SK-N-SH (cell line): ENCODE results near the gene NFASC. TPM values are rescaled to one million over a fixed set of nuclear protein-coding genes. Genes with fewer than 3 reads are reported as not detected.

Source experiments
- CTCF ChIA-PET: fragments of 300-600, 350-600 bp; formaldehyde crosslinking; extraction: SDS; loops from one replicate; lab custom pipeline; 2021; lab: Yijun Ruan, JAX
- POLR2A ChIA-PET: fragments of 350-600 bp; sonication (Branson Sonifier 250); formaldehyde crosslinking; extraction: SDS; loops from one replicate; lab custom pipeline; 2020; ENCODE audit warnings: antibody characterized with exemption, inconsistent platforms; lab: Yijun Ruan, JAX
- DNase-seq: peaks from one replicate; pipeline ENCODE4 v3.0.0; 2012
- H2AFZ ChIP-seq: fragments of 200-600 bp; sonication (generic); 2 replicates; pipeline ENCODE4 v1.8.1; 2016; ENCODE audit warnings: antibody characterized with exemption, mild to moderate bottlenecking, low read depth
- H3F3A ChIP-seq: fragments of 200-600 bp; sonication (generic); replicated peaks from 2 replicates; pipeline ENCODE3; 2016; ENCODE audit warnings: antibody characterized with exemption, mild to moderate bottlenecking; ENCODE audit not compliant: insufficient read depth
- H3K27ac ChIP-seq, 2 experiments: fragments of 200-500 bp in 1 of 2; fragments of 200-600 bp in 1 of 2; sonication (Bioruptor generic) in 1 of 2; sonication (generic), shearing (Covaris generic) in 1 of 2; 2 replicates each; pipeline versions ENCODE4 v1.5.1 to v1.6.1; 2014 to 2016; ENCODE audit warnings: low read depth in 2 of 2, inconsistent platforms in 1 of 2, low read length in 1 of 2, mild to moderate bottlenecking in 1 of 2, mixed read lengths in 1 of 2
- H3K27me3 ChIP-seq: fragments of 200-600 bp; sonication (generic), shearing (Covaris generic); 2 replicates; pipeline ENCODE4 v1.6.1; 2016; ENCODE audit warnings: mixed run types; ENCODE audit not compliant: insufficient read depth
- H3K36me3 ChIP-seq, 2 experiments: fragments of 200-500 bp in 1 of 2; fragments of 200-600 bp in 1 of 2; sonication (Bioruptor generic) in 1 of 2; sonication (generic) in 1 of 2; replicated peaks in 1 of 2; 2 replicates each; pipeline versions ENCODE3 to v1.5.1; 2014 to 2016; ENCODE audit warnings: low read length in 1 of 2, mild to moderate bottlenecking in 1 of 2; ENCODE audit not compliant: insufficient read depth in 2 of 2, control insufficient read depth in 1 of 2
- H3K4me1 ChIP-seq, 2 experiments: fragments of 200-500 bp in 1 of 2; fragments of 200-600 bp in 1 of 2; sonication (Bioruptor generic) in 1 of 2; sonication (generic), shearing (Covaris generic) in 1 of 2; 2 replicates each; pipeline versions ENCODE4 v1.5.1 to v1.6.1; 2014 to 2016; ENCODE audit warnings: low read depth in 1 of 2, low read length in 1 of 2, mixed run types in 1 of 2; ENCODE audit not compliant: insufficient read depth in 2 of 2, control insufficient read depth in 1 of 2
- H3K4me2 ChIP-seq: fragments of 200-600 bp; sonication (generic), shearing (Covaris generic); 2 replicates; pipeline ENCODE4 v1.6.1; 2017; ENCODE audit warnings: mixed run types
- H3K4me3 ChIP-seq, 2 experiments: fragments of 200-500 bp in 1 of 2; fragments of 200-600 bp in 1 of 2; sonication (Bioruptor generic) in 1 of 2; sonication (generic), shearing (Covaris generic) in 1 of 2; 2 replicates each; pipeline versions ENCODE4 v1.5.1 to v1.8.1; 2014 to 2016; ENCODE audit warnings: low read depth in 2 of 2, inconsistent platforms in 1 of 2, low read length in 1 of 2, mild to moderate bottlenecking in 1 of 2, mixed read lengths in 1 of 2, moderate library complexity in 1 of 2
- H3K79me2 ChIP-seq: fragments of 200-600 bp; sonication (generic); 2 replicates; pipeline ENCODE4 v1.8.1; 2017; ENCODE audit warnings: mild to moderate bottlenecking; ENCODE audit not compliant: insufficient read depth
- H3K9ac ChIP-seq: fragments of 200-600 bp; sonication (generic); 2 replicates; pipeline ENCODE4 v1.6.1; 2017; ENCODE audit warnings: mixed run types
- H3K9me2 ChIP-seq: fragments of 200-600 bp; sonication (generic); 2 replicates; pipeline ENCODE4 v1.6.1; 2017; ENCODE audit warnings: mixed run types
- H3K9me3 ChIP-seq: fragments of 200-600 bp; sonication (generic); 2 replicates; pipeline ENCODE4 v1.6.1; 2017; ENCODE audit warnings: mixed run types, mild to moderate bottlenecking, moderate library complexity
- H4K20me1 ChIP-seq: fragments of 200-600 bp; sonication (generic); 2 replicates; pipeline ENCODE4 v1.6.1; 2017; ENCODE audit warnings: mild to moderate bottlenecking, mixed run types; ENCODE audit not compliant: insufficient read depth
- ELF1 ChIP-seq: IDR thresholded peaks from 2 replicates; pipeline ENCODE4 v1.4.0; 2012
- EP300 ChIP-seq, 2 experiments: IDR thresholded peaks; 2 replicates each; pipeline versions ENCODE4 v1.4.0 to v1.6.1; 2012; ENCODE audit warnings: borderline replicate concordance in 1 of 2, low read depth in 1 of 2, low read length in 1 of 2
- FOSL2 ChIP-seq: IDR thresholded peaks from 2 replicates; pipeline ENCODE4 v1.4.0; 2012; ENCODE audit warnings: low read depth, mild to moderate bottlenecking, moderate library complexity, borderline replicate concordance
- FOXJ3 ChIP-seq: sonication (generic); formaldehyde crosslinking; IDR thresholded peaks from 2 replicates; pipeline ENCODE4 v1.5.1; 2020; ENCODE audit warnings: mild to moderate bottlenecking, missing genetic modification reagents
- FOXM1 ChIP-seq: IDR thresholded peaks from 2 replicates; pipeline ENCODE4 v1.4.0; 2012; ENCODE audit warnings: low read depth, mild to moderate bottlenecking
- GATA2 ChIP-seq: sonication (generic); formaldehyde crosslinking; IDR thresholded peaks from 2 replicates; pipeline ENCODE4 v1.5.0; 2020; ENCODE audit warnings: mild to moderate bottlenecking, missing genetic modification reagents
- JUND ChIP-seq: IDR thresholded peaks from 2 replicates; pipeline ENCODE4 v1.4.0; 2012
- MEF2A ChIP-seq: IDR thresholded peaks from 2 replicates; pipeline ENCODE4 v1.4.0; 2012; ENCODE audit warnings: low read depth, borderline replicate concordance
- MXI1 ChIP-seq: IDR thresholded peaks from 2 replicates; pipeline ENCODE4 v1.6.1; 2012; ENCODE audit warnings: mild to moderate bottlenecking, low read depth, low read length, improper control_type of control experiment
- RAD21 ChIP-seq: IDR thresholded peaks from 2 replicates; pipeline ENCODE4 v1.6.1; 2012; ENCODE audit warnings: mild to moderate bottlenecking, low read length
- RCOR1 ChIP-seq: fragments of 150-350 bp; IDR thresholded peaks from 2 replicates; pipeline ENCODE4 v1.6.1; 2017; ENCODE audit warnings: antibody characterized with exemption, low read length
- RXRA ChIP-seq: IDR thresholded peaks from 2 replicates; pipeline ENCODE4 v1.4.0; 2012; ENCODE audit warnings: low read depth, mild to moderate bottlenecking, borderline replicate concordance
- TEAD4 ChIP-seq: IDR thresholded peaks from 2 replicates; pipeline ENCODE4 v1.4.0; 2012; ENCODE audit warnings: mild to moderate bottlenecking, borderline replicate concordance; ENCODE audit not compliant: insufficient read depth
- WGBS: methylation state at CpG from one replicate; pipeline ENCODE4 v1.1.6; 2017; ENCODE audit warnings: low lambda C conversion rate; 5-methylcytosine and 5-hydroxymethylcytosine counted together
- polyA plus RNA-seq, 3 experiments: library from polyadenylated mRNA; depleted of rRNA; stranded (reverse); fragments of >200 nt; gene quantifications; 2 replicates each; pipeline ENCODE4 v1.2.3, GENCODE V29; 2012
- TF ChIP-seq, protein P1 (sequence below): IDR thresholded peaks from 2 replicates; pipeline ENCODE4; 2012
- TF ChIP-seq, protein P2 (sequence below): IDR thresholded peaks from 2 replicates; pipeline ENCODE4 v1.6.1; 2012; ENCODE audit warnings: mild to moderate bottlenecking, low read depth, low read length, moderate library complexity
- TF ChIP-seq, protein P3 (sequence below): IDR thresholded peaks from 2 replicates; pipeline ENCODE4 v1.4.0; 2012; ENCODE audit warnings: low read depth, borderline replicate concordance
- TF ChIP-seq, protein P4 (sequence below): IDR thresholded peaks from 2 replicates; pipeline ENCODE4 v1.4.0; 2012; ENCODE audit warnings: low read depth, borderline replicate concordance
- TF ChIP-seq, protein P5 (sequence below): IDR thresholded peaks from 2 replicates; pipeline ENCODE4 v1.4.0; 2012; ENCODE audit warnings: low read depth

NFASC gene
- polyA plus RNA-seq, 1 of the 3 experiments (the other 2 are of a cell fraction) = 6.0 TPM

DNA sequence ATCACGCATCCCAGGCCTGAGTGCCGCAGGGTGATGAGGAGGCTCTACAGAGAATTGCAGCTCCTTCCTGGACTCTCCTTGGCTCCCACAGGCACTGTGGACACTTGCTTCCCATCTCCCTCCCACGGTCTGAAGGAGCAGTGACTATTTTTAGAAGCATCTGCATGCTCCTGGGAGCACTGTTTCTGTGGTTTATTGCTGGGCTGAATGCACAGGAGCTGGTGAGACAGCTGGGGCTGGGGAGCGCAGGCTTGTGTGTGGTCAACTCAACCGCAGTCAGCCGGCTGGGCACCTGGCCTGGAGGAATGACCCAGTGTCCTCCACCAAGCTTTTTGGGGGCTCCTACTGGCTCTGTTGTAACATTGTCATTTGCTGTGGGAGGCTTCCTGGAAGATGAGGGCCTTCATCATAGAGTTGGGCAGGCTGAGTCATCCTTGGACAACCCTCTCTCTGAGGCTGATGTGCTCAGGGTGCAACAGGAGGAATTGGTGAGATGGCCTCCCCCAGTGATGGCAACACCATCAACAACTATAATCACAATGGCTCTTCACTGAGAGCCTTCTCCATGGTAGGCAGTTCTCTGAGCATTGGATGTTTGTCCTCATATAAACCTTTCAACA, 1.7 kb downstream of the NFASC start:
- CTCF ChIA-PET = interaction anchor here (1.0 to 1.5 kb wide), 3 partner anchors 26 to 70 kb away, joined by 3 to 5 read pairs (median 3); no protein-coding TSS in a partner anchor
- Histone ChIP-seq H4K20me1 (no peaks in the 10 kb centered on the region), H3K27ac (no peak overlapping the region), H3K4me2 (no peak overlapping the region), H3K36me3 (no peaks in the 10 kb centered on the region), H3K4me3 (no peak overlapping the region), H3K9me3 (no peaks in the 10 kb centered on the region), H3F3A (no peaks in the 10 kb centered on the region), H3K27me3 (no peaks in the 10 kb centered on the region), H3K4me1 (no peaks in the 10 kb centered on the region), H3K9me2 (no peaks in the 10 kb centered on the region), H2AFZ (no peak overlapping the region), H3K79me2 (no peaks in the 10 kb centered on the region), H3K9ac (no peak overlapping the region)
- 76% methylated on average over 6 of the region's 6 CpGs for WGBS
- POLR2A ChIA-PET = no interaction called here
- DNase-seq = no peak
- TF ChIP-seq, protein P1, sequence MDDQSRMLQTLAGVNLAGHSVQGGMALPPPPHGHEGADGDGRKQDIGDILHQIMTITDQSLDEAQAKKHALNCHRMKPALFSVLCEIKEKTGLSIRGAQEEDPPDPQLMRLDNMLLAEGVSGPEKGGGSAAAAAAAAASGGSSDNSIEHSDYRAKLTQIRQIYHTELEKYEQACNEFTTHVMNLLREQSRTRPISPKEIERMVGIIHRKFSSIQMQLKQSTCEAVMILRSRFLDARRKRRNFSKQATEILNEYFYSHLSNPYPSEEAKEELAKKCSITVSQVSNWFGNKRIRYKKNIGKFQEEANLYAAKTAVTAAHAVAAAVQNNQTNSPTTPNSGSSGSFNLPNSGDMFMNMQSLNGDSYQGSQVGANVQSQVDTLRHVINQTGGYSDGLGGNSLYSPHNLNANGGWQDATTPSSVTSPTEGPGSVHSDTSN = no peak
- no peak for TF ChIP-seq RCOR1
- no peak for TF ChIP-seq FOXJ3 (CRISPR knock-in tag)

DNA sequence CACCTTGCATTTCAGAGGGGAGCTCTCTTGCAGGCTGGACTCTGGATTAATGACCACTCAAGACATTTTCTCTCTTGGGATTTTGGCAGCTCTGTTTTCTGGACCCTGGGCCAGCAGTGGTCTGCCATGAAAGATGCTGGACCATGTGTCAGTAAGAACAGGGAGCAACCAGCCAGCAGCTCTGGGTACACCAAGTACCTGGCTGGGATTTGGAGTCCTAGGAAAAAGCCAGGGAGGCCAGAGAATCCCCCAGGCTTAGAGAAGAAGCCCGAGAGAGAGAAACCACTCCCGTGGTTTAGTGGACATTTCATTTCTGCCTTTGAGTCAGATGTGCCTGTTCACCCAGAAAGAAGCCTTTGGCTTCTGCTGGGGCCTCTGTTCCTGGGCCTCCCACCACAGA, 2.5 kb downstream of the NFASC start:
- no peak overlapping the region for H3K27ac ChIP-seq
- H3K4me2 ChIP-seq = no peak overlapping the region
- WGBS = 60% methylated on average over 1 of the region's 2 CpGs
- H3K9ac ChIP-seq = no peak overlapping the region
- H3K9me2 ChIP-seq = no peaks in the 10 kb centered on the region
- no peaks in the 10 kb centered on the region for H3K4me1 ChIP-seq
- H4K20me1 ChIP-seq = no peaks in the 10 kb centered on the region
- H3K9me3 ChIP-seq = no peaks in the 10 kb centered on the region
- no peak for DNase-seq
- ChIA-PET CTCF (interaction anchor here (0.6 to 1.7 kb wide), 4 partner anchors 12 to 66 kb away, joined by 3 to 9 read pairs (median 3); no protein-coding TSS in a partner anchor), POLR2A (no interaction called here)
- no peaks in the 10 kb centered on the region for H3F3A ChIP-seq
- H3K27me3 ChIP-seq = no peaks in the 10 kb centered on the region
- TF ChIP-seq, protein P2, sequence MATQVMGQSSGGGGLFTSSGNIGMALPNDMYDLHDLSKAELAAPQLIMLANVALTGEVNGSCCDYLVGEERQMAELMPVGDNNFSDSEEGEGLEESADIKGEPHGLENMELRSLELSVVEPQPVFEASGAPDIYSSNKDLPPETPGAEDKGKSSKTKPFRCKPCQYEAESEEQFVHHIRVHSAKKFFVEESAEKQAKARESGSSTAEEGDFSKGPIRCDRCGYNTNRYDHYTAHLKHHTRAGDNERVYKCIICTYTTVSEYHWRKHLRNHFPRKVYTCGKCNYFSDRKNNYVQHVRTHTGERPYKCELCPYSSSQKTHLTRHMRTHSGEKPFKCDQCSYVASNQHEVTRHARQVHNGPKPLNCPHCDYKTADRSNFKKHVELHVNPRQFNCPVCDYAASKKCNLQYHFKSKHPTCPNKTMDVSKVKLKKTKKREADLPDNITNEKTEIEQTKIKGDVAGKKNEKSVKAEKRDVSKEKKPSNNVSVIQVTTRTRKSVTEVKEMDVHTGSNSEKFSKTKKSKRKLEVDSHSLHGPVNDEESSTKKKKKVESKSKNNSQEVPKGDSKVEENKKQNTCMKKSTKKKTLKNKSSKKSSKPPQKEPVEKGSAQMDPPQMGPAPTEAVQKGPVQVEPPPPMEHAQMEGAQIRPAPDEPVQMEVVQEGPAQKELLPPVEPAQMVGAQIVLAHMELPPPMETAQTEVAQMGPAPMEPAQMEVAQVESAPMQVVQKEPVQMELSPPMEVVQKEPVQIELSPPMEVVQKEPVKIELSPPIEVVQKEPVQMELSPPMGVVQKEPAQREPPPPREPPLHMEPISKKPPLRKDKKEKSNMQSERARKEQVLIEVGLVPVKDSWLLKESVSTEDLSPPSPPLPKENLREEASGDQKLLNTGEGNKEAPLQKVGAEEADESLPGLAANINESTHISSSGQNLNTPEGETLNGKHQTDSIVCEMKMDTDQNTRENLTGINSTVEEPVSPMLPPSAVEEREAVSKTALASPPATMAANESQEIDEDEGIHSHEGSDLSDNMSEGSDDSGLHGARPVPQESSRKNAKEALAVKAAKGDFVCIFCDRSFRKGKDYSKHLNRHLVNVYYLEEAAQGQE = no peak
- TF ChIP-seq, protein P3, sequence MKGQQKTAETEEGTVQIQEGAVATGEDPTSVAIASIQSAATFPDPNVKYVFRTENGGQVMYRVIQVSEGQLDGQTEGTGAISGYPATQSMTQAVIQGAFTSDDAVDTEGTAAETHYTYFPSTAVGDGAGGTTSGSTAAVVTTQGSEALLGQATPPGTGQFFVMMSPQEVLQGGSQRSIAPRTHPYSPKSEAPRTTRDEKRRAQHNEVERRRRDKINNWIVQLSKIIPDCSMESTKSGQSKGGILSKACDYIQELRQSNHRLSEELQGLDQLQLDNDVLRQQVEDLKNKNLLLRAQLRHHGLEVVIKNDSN = no peak
- TF ChIP-seq FOXJ3 (CRISPR knock-in tag) (no peak), MEF2A (no peak), MXI1 (no peak), RXRA (no peak), FOXM1 (no peak), FOSL2 (no peak), GATA2 (CRISPR knock-in tag) (no peak), ELF1 (no peak), EP300 (IDR thresholded peaks at IDR 0.05; ENCODE audit: borderline replicate concordance in 1 of 2, low read depth in 1 of 2, low read length in 1 of 2) (no peak), RAD21 (no peak), TEAD4 (no peak), JUND (no peak)
- TF ChIP-seq, protein P4, sequence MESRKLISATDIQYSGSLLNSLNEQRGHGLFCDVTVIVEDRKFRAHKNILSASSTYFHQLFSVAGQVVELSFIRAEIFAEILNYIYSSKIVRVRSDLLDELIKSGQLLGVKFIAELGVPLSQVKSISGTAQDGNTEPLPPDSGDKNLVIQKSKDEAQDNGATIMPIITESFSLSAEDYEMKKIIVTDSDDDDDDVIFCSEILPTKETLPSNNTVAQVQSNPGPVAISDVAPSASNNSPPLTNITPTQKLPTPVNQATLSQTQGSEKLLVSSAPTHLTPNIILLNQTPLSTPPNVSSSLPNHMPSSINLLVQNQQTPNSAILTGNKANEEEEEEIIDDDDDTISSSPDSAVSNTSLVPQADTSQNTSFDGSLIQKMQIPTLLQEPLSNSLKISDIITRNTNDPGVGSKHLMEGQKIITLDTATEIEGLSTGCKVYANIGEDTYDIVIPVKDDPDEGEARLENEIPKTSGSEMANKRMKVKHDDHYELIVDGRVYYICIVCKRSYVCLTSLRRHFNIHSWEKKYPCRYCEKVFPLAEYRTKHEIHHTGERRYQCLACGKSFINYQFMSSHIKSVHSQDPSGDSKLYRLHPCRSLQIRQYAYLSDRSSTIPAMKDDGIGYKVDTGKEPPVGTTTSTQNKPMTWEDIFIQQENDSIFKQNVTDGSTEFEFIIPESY = no peak
- TF ChIP-seq, protein P5, sequence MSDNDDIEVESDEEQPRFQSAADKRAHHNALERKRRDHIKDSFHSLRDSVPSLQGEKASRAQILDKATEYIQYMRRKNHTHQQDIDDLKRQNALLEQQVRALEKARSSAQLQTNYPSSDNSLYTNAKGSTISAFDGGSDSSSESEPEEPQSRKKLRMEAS = no peak
- TF ChIP-seq, all 33 proteins: peak for 0
- no peaks in the 10 kb centered on the region for H3K79me2 ChIP-seq
- no peaks in the 10 kb centered on the region for H3K36me3 ChIP-seq
- H2AFZ ChIP-seq = no peak overlapping the region
- no peak overlapping the region for H3K4me3 ChIP-seq
